Breast epithelium (tissue), 3 donors: ENCODE data around the gene TGM1.

Experiments
- CTCF ChIP-seq, 3 donors: fragments of 450-650 bp; IDR thresholded peaks; one replicate each; pipeline ENCODE4 v1.5.1; 2016 to 2017; ENCODE audit warnings: antibody characterized with exemption in 3 of 3, mild to moderate bottlenecking in 3 of 3, moderate library complexity in 3 of 3
- POLR2A ChIP-seq: fragments of 450-650 bp; IDR thresholded peaks from one replicate; pipeline ENCODE4 v1.6.1; 2016; ENCODE audit warnings: antibody characterized with exemption, mild to moderate bottlenecking, moderate library complexity

- TF ChIP-seq POLR2A (no peak), CTCF (IDR thresholded peaks at IDR 0.05) (no peak)
These were observed 48.9 kb downstream of the TGM1 start for GRCh38 chr14:24213866-24214662.
